GM18499 (cell line): ENCODE data around the gene STXBP6.
"Not testable (repeated sequence)": the region's sequence is repeated elsewhere in the genome, so short reads cannot be mapped to it uniquely, and the experiment has no call there.

ENCODE experiments used
- ATAC-seq: cut with Tn5 transposase; IDR thresholded peaks from one replicate; pipeline ENCODE4 v1.9.1; 2021; ENCODE audit warnings: moderate number of reproducible peaks; ENCODE audit not compliant: insufficient read depth, unreplicated experiment

The STXBP6 gene

DNA sequence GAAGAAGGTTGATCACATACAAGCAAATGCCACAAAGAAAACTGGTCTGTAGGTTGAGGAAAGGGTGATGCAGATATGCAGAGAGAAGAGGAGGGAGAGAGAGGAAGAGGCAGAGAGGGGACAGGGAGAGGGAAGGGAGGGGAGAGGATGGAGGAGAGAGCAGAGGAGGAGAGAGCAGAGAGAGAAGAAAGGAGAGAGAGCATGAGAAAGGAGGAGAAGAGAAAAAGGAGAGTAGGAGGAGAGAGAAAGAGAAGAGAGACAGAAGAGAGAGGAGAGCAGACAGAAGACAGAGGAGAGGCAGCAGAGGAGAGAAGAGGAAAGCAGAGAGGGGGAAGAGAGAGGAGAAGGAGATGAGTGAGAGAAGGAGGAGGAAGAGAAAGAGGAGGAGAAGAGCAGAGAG, 59.2 kb downstream of the STXBP6 start:
- ATAC-seq, result no peak

DNA sequence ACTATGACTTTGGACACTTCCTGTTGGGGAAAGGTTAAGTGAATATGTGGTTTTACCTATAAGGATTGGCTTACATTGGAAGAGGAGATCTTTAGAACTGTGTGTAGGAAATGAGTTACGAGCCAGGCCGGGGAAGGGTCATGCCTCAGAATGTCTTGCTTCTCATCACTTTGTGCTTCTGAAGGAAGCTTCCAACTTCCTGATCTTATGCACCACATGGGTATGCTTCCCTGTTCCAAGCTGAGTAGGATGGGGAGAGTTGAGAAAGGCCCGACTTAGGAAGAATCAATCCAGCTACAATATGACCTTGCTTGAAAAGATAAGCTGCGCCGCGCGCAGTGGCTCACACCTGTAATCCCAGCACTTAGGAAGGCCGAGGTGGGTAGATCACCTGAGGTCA, 59.9 kb downstream of the STXBP6 start:
- no peak for ATAC-seq

DNA sequence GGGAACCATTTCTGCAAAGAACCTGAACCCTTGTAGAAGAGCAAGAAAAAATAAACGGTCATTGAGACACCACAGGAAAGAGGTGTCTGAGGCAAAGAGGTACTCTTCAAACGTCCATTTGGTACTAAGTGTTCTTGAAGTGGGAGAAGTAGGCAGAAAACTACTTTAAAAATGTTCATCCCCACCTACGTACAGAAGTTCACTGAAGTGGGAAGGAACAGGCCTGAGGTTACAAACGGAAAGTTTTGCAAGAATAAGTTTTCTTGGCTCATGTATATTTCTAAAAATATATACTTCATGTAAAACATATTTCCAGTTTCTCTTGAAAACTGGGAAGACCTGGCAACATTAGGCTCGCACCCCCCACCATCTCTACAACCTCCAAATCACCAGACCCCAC, 61.2 kb downstream of the STXBP6 start:
- no peak for ATAC-seq

DNA sequence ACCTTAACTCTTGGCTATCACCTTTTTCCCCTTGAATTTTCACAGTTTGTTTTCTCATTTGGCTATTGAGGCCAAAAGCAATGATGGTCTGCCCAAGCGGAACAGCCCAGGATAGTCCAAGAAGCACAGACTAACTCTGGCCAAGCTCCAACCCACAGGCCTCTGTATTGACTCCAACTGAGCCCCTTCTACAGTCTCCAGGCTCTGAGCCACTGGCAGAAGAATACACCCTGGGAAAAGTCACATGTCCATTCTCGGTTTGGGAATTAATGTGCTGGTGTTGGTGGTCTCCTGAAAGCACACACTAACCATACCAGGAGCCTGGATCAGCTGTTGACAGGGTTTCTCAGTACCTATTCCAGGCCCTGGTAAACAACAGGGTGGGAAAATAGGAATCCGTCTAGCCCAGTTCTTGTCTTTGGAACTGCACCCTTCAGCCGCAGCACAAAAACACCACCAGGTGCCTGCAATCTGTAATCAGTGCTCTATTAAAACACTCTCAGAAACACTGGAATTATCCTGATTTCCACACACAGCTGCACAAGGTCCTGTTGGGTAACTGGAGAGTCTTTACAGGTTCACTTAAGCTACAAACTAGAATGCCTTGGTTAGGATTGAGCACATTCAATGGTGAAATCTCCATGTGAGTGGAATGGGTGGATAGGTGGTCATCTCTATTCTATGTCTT, 63.6 kb downstream of the STXBP6 start:
- no peak for ATAC-seq

DNA sequence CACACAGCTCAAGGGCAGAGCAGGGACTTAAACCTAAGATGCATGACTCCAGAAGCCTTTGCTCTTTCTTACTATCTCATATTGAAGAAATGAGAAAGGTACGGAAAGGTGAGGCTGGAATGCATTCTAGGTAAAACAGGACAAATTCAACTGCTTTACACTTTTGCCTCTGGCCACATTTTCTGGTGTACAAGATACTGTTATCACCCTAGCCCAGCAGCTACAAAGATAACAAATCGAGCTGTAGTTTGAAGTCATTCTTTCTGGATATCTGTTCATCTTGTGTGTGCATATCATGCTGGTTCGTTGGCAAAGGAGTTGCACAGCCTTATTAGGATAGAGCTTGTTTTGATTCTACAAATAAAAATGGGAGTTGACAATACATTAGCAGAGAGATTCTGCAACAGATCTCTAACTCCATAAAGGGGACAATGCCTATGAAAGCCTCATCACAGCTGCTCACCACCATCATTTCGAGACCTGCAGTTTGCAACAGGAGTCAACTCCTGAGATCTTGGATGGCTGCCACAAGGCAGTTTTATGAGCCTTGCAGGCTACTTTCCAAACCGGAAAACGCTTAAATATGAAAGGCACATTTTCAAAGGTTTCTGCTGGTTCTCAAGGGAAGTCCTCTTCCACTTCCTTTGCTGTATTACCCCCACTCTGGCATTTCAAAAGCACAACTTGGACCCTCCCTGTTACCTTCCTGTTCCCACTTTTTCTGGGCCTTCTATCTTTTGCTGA, 64.9 kb downstream of the STXBP6 start:
- ATAC-seq, result no peak

GRCh38 chr14:24982472-24983155, 67.3 kb downstream of the STXBP6 start:
- no peak for ATAC-seq

GRCh38 chr14:24979725-24980239, 70.2 kb downstream of the STXBP6 start:
- ATAC-seq, result peak; percentile 11

DNA sequence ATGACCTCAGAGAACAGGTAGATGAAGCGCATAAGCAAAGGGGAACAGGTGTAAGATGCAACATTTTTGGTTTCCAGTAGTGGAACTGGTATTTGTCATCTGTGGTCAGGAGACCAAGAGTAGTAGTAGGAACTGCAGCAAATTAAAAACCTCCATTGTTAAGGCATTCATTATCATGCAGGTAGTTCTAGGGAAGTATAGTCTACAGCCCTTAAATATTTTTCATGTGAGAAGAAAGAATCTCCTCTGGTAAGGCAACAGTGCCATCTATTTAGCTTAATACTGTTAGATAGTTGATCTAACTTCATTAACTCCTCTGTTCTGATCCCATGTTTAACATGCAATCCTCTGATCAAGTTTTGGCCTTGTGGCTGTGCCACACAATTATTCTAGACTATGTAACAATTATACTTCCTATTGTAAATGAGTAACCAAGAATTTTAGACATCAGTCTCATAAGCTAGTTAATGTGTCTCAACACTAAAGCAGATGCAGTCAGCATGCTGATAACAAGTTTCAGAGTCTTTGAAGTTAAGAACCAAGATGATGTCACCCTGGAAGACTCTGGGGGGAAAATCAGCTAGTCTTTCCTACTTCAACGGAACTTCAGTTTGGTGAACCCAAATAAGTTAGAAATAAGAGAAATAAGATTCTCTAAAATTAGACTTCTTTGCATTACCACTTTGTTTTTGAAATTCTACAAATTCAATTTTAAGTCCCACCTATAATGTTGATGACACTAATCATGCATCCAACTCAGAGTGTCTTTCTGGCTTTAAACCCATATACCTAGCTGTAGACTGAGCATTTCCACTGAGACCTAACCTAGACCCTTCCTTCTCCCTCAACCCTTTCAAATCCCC, 70.9 kb downstream of the STXBP6 start:
- peak; percentile 72 for ATAC-seq

GRCh38 chr14:24976602-24977001, 73.3 kb downstream of the STXBP6 start:
- ATAC-seq, result no peak

DNA sequence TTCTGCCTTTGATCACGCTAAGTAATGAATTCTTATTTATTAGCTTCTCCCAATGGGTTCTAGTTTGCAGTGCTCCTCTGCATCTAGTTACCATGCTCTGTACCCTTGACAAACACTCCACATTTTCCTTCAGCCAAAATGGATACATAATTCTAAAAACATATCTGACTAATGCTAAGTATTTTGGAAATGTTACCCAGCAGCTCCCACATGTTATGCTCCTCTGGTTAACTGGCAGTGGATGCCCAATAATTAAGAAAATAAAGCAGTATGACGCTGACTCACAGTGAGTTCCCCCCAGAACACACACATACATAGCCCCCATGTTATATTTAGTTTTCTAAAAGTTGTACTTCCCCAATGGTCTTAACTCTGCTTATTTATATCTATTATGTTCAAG, 74.6 kb downstream of the STXBP6 start:
- no peak for ATAC-seq

- ATAC-seq, result no peak
These were observed 75.2 kb downstream of the STXBP6 start for GRCh38 chr14:24974591-24975374.

GRCh38 chr14:24972844-24973243, 77.1 kb downstream of the STXBP6 start:
- no peak for ATAC-seq

- no peak for ATAC-seq
These were observed 78.7 kb downstream of the STXBP6 start for GRCh38 chr14:24971255-24971654.

DNA sequence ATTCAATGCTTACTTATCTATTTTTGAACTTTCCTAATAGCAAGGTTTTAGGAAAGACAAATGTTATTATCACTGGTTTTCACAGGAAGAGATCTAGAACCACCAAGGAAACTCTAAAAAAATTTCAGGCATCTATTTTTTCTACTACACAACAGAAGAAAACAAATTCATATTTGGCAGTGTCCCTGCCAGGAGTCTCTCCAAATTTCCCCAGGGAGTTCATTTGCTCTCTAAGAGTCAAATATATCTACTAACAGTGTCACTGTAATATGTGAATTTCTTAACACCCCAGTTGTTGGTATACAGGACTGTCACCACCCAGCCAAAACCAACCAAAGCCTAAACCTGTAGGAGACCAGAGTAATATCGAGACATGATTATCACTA, 83.4 kb downstream of the STXBP6 start:
- ATAC-seq, result no peak

GRCh38 chr14:24965934-24966578, 83.9 kb downstream of the STXBP6 start:
- no peak for ATAC-seq

- no peak for ATAC-seq
These were observed 84.4 kb downstream of the STXBP6 start for GRCh38 chr14:24965578-24965933.

DNA sequence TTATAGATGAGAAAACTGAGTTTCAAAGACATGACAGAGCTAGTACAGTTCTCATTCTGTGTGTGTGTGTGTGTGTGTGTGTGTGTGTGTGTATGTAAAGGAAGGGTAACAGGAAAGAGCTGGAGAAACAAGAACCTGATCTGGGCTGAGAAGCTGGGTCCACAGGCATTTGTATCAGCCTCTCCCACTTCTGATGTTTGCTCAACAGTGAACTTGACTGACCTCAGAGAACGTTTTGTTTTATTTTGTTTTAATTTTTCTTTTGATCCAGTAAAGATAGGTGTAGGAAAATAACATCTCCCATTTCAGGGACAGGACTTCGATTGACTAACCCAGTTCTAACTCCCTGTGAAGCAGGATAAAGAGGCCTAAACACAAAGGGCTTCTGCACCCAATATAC, 85.4 kb downstream of the STXBP6 start:
- no peak for ATAC-seq

- no peak for ATAC-seq
These were observed 85.9 kb downstream of the STXBP6 start for GRCh38 chr14:24964048-24964447.

DNA sequence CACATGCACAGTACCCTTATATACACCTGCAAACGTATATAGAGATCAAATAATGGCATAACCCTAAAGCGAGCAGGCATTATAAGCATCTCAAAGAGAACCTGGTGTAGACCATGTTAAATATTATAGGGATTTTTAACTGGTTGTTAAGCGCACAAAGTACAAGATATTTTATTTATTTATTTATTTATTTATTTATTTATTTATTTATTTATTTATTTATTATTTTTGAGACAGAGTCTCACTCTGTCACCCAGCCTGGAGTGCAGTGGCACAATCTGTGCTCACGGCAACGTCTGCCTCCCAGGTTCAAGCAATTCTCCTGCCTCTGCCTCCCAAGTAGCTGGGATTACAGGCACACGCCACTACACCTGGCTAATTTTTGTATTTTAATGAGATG, 87.8 kb downstream of the STXBP6 start:
- not testable (repeated sequence) for ATAC-seq
